Measurements from ENCODE around the gene AFM.

- TF ChIP-seq POLR2AphosphoS5 (IDR thresholded peaks at IDR 0.05) (no peak), POLR2A (IDR thresholded peaks at IDR 0.05) (no peak)
- TF ChIP-seq, protein P1, sequence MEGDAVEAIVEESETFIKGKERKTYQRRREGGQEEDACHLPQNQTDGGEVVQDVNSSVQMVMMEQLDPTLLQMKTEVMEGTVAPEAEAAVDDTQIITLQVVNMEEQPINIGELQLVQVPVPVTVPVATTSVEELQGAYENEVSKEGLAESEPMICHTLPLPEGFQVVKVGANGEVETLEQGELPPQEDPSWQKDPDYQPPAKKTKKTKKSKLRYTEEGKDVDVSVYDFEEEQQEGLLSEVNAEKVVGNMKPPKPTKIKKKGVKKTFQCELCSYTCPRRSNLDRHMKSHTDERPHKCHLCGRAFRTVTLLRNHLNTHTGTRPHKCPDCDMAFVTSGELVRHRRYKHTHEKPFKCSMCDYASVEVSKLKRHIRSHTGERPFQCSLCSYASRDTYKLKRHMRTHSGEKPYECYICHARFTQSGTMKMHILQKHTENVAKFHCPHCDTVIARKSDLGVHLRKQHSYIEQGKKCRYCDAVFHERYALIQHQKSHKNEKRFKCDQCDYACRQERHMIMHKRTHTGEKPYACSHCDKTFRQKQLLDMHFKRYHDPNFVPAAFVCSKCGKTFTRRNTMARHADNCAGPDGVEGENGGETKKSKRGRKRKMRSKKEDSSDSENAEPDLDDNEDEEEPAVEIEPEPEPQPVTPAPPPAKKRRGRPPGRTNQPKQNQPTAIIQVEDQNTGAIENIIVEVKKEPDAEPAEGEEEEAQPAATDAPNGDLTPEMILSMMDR (IDR thresholded peaks at IDR 0.05), result no peak
Measured at GRCh38 chr4:73443224-73443623, 38.3 kb upstream of the AFM start.

Data from breast epithelium (tissue), 3 donors.